Measurements from ENCODE around the gene RAB35. TPM values are rescaled to one million over a fixed set of nuclear protein-coding genes. Genes with fewer than 3 reads are reported as not detected.

Gene RAB35
- total and polyA plus RNA-seq, 2 experiments from 2014 or later, result 9.9 to 16.9 TPM

DNA sequence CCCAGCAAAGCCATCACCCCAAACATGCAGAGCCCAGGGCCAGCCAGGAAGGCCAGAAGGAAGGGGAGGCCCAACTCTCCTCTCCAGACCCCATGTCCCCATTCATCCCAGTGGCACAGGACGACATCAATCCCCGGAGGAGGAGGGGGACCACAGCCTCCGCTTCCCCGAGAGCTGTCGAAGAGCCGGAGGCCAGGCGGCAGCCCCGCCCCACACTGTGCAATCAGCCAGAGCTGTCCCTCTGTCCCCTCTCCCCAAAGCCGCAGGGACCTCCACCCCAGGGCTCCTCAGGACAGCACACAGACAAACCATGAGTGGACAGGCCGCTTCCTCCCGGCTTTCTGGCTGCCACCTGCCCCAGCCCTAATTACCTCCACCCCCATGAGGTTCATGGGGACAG is 16.8 kb downstream of the RAB35 start:
- peaks cover 25% of the 10 kb centered on the region for H3K4me1 Mint-ChIP-seq
- Histone ChIP-seq H3K36me3 (ENCODE audit: insufficient read depth) (no peaks in the 10 kb centered on the region; the same call in 1 of the 2 replicates), H3F3A (replicated peaks; ENCODE audit: low read depth) (peaks cover 2% of the 10 kb centered on the region), H3K4me3 (no peak overlapping the region), H3K79me2 (replicated peaks; ENCODE audit: insufficient read depth) (peaks cover 31% of the 10 kb centered on the region), H3K27me3 (ENCODE audit: insufficient read depth) (no peaks in the 10 kb centered on the region), H2AFZ (no peak overlapping the region), H3K27ac (ENCODE audit: low read depth) (no peak overlapping the region), H3K9me2 (ENCODE audit: insufficient read depth) (no peaks in the 10 kb centered on the region), H3K4me1 (ENCODE audit: insufficient read depth) (peaks cover 10% of the 10 kb centered on the region), H4K20me1 (replicated peaks; ENCODE audit: insufficient read depth) (no peaks in the 10 kb centered on the region), H3K4me2 (no peak overlapping the region)
- no peak overlapping the region for H3K4me3 Mint-ChIP-seq
- H3K36me3 Mint-ChIP-seq (ENCODE audit: low read depth), result peaks cover 35% of the 10 kb centered on the region
- H3K27ac Mint-ChIP-seq, result no peak overlapping the region; the same call in 1 of the 2 replicates
- ATAC-seq (no peak), DNase-seq (ENCODE audit: low spot score) (no peak)
- H3K9me3 Mint-ChIP-seq, result no peaks in the 10 kb centered on the region
- peaks cover 3% of the 10 kb centered on the region for H3K27me3 Mint-ChIP-seq (ENCODE audit: insufficient read depth, low read depth, poor library complexity)
- TF ChIP-seq, protein P1, sequence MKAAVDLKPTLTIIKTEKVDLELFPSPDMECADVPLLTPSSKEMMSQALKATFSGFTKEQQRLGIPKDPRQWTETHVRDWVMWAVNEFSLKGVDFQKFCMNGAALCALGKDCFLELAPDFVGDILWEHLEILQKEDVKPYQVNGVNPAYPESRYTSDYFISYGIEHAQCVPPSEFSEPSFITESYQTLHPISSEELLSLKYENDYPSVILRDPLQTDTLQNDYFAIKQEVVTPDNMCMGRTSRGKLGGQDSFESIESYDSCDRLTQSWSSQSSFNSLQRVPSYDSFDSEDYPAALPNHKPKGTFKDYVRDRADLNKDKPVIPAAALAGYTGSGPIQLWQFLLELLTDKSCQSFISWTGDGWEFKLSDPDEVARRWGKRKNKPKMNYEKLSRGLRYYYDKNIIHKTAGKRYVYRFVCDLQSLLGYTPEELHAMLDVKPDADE (IDR thresholded peaks at IDR 0.05), result no peak
- TF ChIP-seq, protein P2, sequence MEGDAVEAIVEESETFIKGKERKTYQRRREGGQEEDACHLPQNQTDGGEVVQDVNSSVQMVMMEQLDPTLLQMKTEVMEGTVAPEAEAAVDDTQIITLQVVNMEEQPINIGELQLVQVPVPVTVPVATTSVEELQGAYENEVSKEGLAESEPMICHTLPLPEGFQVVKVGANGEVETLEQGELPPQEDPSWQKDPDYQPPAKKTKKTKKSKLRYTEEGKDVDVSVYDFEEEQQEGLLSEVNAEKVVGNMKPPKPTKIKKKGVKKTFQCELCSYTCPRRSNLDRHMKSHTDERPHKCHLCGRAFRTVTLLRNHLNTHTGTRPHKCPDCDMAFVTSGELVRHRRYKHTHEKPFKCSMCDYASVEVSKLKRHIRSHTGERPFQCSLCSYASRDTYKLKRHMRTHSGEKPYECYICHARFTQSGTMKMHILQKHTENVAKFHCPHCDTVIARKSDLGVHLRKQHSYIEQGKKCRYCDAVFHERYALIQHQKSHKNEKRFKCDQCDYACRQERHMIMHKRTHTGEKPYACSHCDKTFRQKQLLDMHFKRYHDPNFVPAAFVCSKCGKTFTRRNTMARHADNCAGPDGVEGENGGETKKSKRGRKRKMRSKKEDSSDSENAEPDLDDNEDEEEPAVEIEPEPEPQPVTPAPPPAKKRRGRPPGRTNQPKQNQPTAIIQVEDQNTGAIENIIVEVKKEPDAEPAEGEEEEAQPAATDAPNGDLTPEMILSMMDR (conservative IDR thresholded peaks at IDR 0.05; ENCODE audit: low read depth in 2 of 2), result no peak
- TF ChIP-seq ZNF114 (CRISPR knock-in tag; IDR thresholded peaks at IDR 0.05), result no peak
- no peak for TF ChIP-seq STAT1 (IDR thresholded peaks at IDR 0.05; ENCODE audit: unreplicated experiment)
- TF ChIP-seq CREB1 (CRISPR knock-in tag; IDR thresholded peaks at IDR 0.05; ENCODE audit: low read depth), result no peak
- TF ChIP-seq ZNF462 (CRISPR knock-in tag; IDR thresholded peaks at IDR 0.05), result no peak
- TF ChIP-seq ZNF331 (CRISPR knock-in tag; IDR thresholded peaks at IDR 0.05; ENCODE audit: low read depth), result no peak
- no peak for TF ChIP-seq NANOG (IDR thresholded peaks at IDR 0.05; ENCODE audit: borderline replicate concordance)

Measured in GM23338 (cell line).